ENCODE results near the gene RDH5.

DNA sequence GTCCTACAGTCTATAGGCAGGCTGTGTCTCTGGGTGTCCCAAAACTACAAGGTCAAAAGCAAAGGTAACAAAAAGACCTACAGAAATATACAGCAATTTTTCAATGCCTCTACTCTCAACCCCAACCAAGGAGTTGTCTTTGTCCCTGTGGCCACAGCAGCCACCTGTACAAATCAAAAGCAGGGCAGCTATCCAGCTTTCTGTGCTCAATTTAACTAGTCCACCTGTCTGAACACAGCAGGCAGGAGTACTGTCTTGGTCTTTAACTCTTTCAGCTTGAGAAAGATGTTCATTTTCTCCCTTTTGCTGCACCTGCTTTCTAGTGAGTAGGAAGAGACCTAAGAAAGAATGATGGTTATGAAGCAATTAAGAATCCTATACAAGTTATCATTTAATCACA, 42.5 kb downstream of the RDH5 start:
- TF ChIP-seq, protein P1, sequence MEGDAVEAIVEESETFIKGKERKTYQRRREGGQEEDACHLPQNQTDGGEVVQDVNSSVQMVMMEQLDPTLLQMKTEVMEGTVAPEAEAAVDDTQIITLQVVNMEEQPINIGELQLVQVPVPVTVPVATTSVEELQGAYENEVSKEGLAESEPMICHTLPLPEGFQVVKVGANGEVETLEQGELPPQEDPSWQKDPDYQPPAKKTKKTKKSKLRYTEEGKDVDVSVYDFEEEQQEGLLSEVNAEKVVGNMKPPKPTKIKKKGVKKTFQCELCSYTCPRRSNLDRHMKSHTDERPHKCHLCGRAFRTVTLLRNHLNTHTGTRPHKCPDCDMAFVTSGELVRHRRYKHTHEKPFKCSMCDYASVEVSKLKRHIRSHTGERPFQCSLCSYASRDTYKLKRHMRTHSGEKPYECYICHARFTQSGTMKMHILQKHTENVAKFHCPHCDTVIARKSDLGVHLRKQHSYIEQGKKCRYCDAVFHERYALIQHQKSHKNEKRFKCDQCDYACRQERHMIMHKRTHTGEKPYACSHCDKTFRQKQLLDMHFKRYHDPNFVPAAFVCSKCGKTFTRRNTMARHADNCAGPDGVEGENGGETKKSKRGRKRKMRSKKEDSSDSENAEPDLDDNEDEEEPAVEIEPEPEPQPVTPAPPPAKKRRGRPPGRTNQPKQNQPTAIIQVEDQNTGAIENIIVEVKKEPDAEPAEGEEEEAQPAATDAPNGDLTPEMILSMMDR (IDR thresholded peaks at IDR 0.05): no peak
- TF ChIP-seq POLR2A (IDR thresholded peaks at IDR 0.05): no peak
- no peak for TF ChIP-seq EP300 (IDR thresholded peaks at IDR 0.05)
